Measurements from ENCODE around the gene SCTR.

DNA sequence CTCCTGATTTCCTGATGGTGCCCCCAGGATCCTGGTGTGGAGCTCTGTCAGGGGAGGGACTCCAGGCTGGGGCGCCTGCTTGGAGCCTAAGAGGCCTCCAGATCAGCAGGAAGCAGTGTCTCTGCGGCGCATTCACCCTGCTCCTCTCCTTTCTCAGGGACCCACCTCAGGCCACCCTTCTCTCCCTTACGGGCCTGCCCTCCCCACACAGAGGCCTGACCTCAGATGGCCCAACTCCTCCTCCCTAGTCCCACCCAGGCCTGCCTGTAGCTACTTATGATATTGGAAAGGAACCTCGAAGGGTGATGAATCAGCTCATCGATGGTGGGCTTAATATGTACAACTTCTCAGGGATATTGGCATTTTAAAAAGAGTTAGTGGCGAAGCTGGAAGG lies 82.1 kb downstream of the SCTR start:
- TF ChIP-seq, protein P1, sequence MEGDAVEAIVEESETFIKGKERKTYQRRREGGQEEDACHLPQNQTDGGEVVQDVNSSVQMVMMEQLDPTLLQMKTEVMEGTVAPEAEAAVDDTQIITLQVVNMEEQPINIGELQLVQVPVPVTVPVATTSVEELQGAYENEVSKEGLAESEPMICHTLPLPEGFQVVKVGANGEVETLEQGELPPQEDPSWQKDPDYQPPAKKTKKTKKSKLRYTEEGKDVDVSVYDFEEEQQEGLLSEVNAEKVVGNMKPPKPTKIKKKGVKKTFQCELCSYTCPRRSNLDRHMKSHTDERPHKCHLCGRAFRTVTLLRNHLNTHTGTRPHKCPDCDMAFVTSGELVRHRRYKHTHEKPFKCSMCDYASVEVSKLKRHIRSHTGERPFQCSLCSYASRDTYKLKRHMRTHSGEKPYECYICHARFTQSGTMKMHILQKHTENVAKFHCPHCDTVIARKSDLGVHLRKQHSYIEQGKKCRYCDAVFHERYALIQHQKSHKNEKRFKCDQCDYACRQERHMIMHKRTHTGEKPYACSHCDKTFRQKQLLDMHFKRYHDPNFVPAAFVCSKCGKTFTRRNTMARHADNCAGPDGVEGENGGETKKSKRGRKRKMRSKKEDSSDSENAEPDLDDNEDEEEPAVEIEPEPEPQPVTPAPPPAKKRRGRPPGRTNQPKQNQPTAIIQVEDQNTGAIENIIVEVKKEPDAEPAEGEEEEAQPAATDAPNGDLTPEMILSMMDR (IDR thresholded peaks at IDR 0.05), result no peak
- TF ChIP-seq, protein P2, sequence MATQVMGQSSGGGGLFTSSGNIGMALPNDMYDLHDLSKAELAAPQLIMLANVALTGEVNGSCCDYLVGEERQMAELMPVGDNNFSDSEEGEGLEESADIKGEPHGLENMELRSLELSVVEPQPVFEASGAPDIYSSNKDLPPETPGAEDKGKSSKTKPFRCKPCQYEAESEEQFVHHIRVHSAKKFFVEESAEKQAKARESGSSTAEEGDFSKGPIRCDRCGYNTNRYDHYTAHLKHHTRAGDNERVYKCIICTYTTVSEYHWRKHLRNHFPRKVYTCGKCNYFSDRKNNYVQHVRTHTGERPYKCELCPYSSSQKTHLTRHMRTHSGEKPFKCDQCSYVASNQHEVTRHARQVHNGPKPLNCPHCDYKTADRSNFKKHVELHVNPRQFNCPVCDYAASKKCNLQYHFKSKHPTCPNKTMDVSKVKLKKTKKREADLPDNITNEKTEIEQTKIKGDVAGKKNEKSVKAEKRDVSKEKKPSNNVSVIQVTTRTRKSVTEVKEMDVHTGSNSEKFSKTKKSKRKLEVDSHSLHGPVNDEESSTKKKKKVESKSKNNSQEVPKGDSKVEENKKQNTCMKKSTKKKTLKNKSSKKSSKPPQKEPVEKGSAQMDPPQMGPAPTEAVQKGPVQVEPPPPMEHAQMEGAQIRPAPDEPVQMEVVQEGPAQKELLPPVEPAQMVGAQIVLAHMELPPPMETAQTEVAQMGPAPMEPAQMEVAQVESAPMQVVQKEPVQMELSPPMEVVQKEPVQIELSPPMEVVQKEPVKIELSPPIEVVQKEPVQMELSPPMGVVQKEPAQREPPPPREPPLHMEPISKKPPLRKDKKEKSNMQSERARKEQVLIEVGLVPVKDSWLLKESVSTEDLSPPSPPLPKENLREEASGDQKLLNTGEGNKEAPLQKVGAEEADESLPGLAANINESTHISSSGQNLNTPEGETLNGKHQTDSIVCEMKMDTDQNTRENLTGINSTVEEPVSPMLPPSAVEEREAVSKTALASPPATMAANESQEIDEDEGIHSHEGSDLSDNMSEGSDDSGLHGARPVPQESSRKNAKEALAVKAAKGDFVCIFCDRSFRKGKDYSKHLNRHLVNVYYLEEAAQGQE (IDR thresholded peaks at IDR 0.05; ENCODE audit: insufficient read depth in 1 of 2, low read depth in 2 of 2, low read length in 1 of 2), result no peak
- TF ChIP-seq POLR2AphosphoS5 (IDR thresholded peaks at IDR 0.05; ENCODE audit: low read depth, low read length), result no peak

All from Panc1 (cell line).